BJ (cell line): ENCODE results near the gene RIMS1. TPM values are rescaled to one million over a fixed set of nuclear protein-coding genes. Genes with fewer than 3 reads are reported as not detected.

Experiments
- CTCF ChIA-PET: fragments of 350-600 bp; formaldehyde crosslinking; extraction: SDS; loops from one replicate; lab custom pipeline; 2021; ENCODE audit warnings: antibody characterized with exemption, inconsistent platforms; lab: Yijun Ruan, JAX
- POLR2A ChIA-PET: fragments of 300-600 bp; sonication (Branson Sonifier 250); formaldehyde crosslinking; extraction: SDS; loops from one replicate; lab custom pipeline; 2021; ENCODE audit warnings: antibody characterized with exemption; lab: Charles Lee
- DNase-seq: peaks from one replicate; pipeline ENCODE4 v3.0.0-alpha.2; 2011; ENCODE audit warnings: low read depth
- H3K27me3 ChIP-seq: 2 replicates; pipeline ENCODE4 v1.6.0; 2011; ENCODE audit warnings: low read length; ENCODE audit not compliant: control insufficient read depth, insufficient read depth
- H3K36me3 ChIP-seq: 2 replicates; pipeline ENCODE4 v1.5.1; 2011; ENCODE audit warnings: low read length; ENCODE audit not compliant: control insufficient read depth, insufficient read depth
- H3K4me3 ChIP-seq: 2 replicates; pipeline ENCODE4 v1.5.1; 2011; ENCODE audit warnings: low read depth, mild to moderate bottlenecking, control low read depth, low read length
- polyA plus RNA-seq: library from polyadenylated mRNA; depleted of rRNA; stranded (reverse); fragments of >200 nt; gene quantifications from 2 replicates; pipeline ENCODE4 v1.2.3, GENCODE V29; 2011
- TF ChIP-seq, protein P1 (sequence below): IDR thresholded peaks from 2 replicates; pipeline ENCODE4 v1.5.1; 2011; ENCODE audit warnings: low read depth, mild to moderate bottlenecking, control low read depth, inconsistent platforms, low read length, moderate library complexity; ENCODE audit not compliant: insufficient read depth

Gene RIMS1
- polyA plus RNA-seq, 1 experiment, result 0.28 TPM

- no peak overlapping the region for H3K4me3 ChIP-seq
- no peaks in the 10 kb centered on the region for H3K36me3 ChIP-seq
- no peaks in the 10 kb centered on the region for H3K27me3 ChIP-seq
- TF ChIP-seq, protein P1, sequence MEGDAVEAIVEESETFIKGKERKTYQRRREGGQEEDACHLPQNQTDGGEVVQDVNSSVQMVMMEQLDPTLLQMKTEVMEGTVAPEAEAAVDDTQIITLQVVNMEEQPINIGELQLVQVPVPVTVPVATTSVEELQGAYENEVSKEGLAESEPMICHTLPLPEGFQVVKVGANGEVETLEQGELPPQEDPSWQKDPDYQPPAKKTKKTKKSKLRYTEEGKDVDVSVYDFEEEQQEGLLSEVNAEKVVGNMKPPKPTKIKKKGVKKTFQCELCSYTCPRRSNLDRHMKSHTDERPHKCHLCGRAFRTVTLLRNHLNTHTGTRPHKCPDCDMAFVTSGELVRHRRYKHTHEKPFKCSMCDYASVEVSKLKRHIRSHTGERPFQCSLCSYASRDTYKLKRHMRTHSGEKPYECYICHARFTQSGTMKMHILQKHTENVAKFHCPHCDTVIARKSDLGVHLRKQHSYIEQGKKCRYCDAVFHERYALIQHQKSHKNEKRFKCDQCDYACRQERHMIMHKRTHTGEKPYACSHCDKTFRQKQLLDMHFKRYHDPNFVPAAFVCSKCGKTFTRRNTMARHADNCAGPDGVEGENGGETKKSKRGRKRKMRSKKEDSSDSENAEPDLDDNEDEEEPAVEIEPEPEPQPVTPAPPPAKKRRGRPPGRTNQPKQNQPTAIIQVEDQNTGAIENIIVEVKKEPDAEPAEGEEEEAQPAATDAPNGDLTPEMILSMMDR, result no peak
- POLR2A ChIA-PET, result no interaction called here
- DNase-seq, result no peak
- CTCF ChIA-PET, result no interaction called here
These were observed 496.5 kb downstream of the RIMS1 start for GRCh38 chr6:72382602-72383529.

DNA sequence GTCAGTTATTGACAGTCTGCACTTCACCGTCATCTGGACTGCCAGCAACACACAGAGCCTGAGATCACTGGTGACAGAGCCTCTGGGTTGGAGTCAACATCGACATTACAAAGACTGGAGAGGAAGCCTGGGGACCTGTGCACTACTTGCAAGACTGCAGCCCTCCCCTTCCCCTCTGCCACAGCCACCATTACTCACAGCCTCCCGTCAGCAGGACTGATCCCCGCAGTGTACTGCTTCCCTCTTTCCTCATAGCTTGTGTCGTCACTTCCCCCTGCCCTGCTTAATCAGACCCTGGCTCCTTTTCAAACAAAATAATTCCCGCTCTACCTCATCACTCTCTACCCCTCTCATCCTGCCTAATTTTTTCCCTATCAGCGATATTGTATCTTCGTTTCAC is 500.0 kb downstream of the RIMS1 start:
- DNase-seq, result no peak
- H3K27me3 ChIP-seq, result no peaks in the 10 kb centered on the region
- ChIA-PET CTCF (interaction anchor here (0.6 kb wide), 1 partner anchor 36 kb away, joined by 3 read pairs; no protein-coding TSS in a partner anchor), POLR2A (no interaction called here)
- no peak overlapping the region for H3K4me3 ChIP-seq
- H3K36me3 ChIP-seq, result no peaks in the 10 kb centered on the region
- TF ChIP-seq, protein P1, result no peak

DNA sequence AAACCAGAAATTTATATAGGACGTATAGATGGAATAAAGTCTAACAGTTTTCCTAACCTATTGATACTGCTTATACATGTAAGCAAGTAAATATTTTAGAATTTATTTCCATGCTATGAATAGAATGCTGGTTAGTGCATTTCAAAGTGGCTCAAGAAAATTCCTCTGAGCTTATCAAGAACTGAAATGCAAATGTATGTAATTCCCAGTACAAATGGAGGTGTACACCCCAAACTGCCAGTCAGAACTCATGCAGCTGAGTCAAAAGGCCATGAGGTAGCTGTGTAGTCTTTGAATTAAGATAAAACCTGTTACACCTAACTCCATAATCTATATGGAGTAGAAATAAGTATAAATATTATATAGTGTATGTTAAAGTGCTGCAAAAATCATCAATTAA is 503.3 kb downstream of the RIMS1 start:
- no peak for DNase-seq
- H3K27me3 ChIP-seq, result no peaks in the 10 kb centered on the region
- ChIA-PET CTCF (no interaction called here), POLR2A (no interaction called here)
- H3K4me3 ChIP-seq, result no peak overlapping the region
- TF ChIP-seq, protein P1, result no peak
- H3K36me3 ChIP-seq, result no peaks in the 10 kb centered on the region

DNA sequence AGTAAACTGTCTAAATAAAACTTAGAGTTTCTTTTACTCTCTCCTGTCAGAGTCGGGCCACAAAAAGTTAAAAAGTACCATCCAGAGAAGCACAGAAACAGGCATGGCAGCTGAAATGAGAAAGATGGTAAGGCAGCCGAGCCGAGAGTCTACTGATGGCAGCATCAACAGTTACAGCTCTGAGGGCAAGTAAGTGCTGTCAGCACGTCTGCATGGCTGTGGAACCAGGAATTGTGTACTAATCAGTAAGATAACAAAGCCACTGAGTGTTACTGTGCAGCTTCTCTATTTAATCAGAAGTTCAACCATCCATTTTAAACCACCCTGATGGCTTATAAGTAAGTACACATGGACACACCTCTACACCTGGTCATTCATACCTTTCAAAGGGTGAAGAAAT is 504.2 kb downstream of the RIMS1 start:
- no peaks in the 10 kb centered on the region for H3K36me3 ChIP-seq
- H3K27me3 ChIP-seq, result no peaks in the 10 kb centered on the region
- DNase-seq, result no peak
- POLR2A ChIA-PET, result no interaction called here
- TF ChIP-seq, protein P1, result no peak
- CTCF ChIA-PET, result interaction anchor here (1.1 kb wide), 1 partner anchor 16 kb away, joined by 3 read pairs; no protein-coding TSS in a partner anchor
- H3K4me3 ChIP-seq, result no peak overlapping the region

DNA sequence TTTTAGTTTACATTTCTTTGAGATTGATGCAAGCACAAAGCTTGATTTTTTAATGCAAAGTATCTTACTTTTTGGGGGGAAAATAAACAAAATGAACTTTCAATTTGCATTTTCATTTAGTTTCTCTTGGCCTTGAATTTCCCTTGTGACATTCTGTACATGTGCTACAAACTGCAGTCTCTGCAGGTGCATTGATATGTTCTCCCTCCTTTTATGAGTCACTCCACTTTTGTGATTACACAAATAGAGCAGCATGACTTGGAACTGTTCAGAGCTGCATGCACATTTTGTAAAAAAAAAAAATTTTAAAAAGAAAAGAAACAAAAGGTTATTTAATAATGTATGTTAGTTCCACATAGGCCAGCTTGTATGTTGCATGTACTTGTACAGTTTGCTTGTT is 515.5 kb downstream of the RIMS1 start:
- TF ChIP-seq, protein P1, result no peak

More for the DNA sequence above, 515.5 kb downstream of the RIMS1 start:
- ChIA-PET CTCF (interaction anchor here (1.4 kb wide), 1 partner anchor 9 kb away, joined by 5 read pairs; no protein-coding TSS in a partner anchor), POLR2A (no interaction called here)
- H3K4me3 ChIP-seq, result no peak overlapping the region
- no peaks in the 10 kb centered on the region for H3K36me3 ChIP-seq
- no peak for DNase-seq
- H3K27me3 ChIP-seq, result no peaks in the 10 kb centered on the region
